GM18870 (cell line): ENCODE measurements around the gene GUCD1.
"Not testable (repeated sequence)": the region's sequence is repeated elsewhere in the genome, so short reads cannot be mapped to it uniquely, and the experiment has no call there.

Source experiments
- ATAC-seq: cut with Tn5 transposase; IDR thresholded peaks from one replicate; pipeline ENCODE4 v1.9.1; 2021; ENCODE audit warnings: moderate library complexity; ENCODE audit not compliant: unreplicated experiment

GUCD1 gene

DNA sequence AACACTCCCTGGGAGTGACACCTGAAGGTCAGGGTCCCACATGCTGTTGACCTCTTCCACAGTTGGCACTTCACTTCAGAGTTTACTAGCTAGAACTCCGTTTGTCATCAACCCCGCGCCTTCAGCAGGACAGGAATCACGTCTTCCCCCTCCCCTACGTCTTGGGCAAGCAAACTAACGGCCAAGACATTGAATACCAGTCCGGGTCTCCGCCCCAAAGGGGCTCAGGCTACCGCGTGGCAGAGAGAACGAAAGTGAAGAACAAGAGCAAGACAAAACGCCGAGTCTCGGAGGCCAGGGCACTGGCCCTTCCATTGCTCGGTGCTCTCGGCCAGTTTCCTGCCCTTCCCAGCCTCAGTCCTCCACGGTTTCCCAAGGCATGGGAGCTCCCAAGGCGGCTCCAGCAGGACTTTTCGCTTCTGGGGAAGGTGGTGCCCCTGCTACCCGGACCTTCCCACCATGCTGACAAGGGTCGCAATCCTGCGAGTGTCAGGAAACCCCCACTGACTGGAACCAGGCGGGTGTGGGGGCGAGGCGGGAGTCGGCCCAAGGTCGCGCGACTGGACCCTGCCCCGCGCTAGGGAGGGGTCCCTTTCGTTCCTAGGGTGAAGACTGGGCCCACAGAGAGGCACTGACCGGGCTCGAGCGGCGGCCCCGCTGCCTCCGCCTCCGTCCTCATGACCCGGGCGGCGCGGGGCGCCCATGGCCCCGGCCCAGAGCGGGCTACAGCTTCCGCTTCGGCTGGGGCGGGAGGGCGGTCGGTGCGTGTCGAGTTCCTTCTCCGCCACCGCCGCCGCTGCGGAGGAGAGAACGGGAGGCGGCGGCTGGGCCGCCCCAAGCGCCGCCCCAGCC, at the start of gene GUCD1:
GUCD1 (minus strand) TSS at position 826 of the 852 bp plus-strand sequence; CDS start at position 679, 147 bp downstream.
- ATAC-seq, result no peak

GRCh38 chr22:24603770-24604629, 49.1 kb upstream of the GUCD1 start:
- ATAC-seq, result not testable (repeated sequence)

GRCh38 chr22:24602847-24603769, 48.2 kb upstream of the GUCD1 start, which contains the start of gene GGT1:
TSS of gene GGT1 (plus strand) at chr22:24603193. CDS start at chr22:24611082, 7,889 bp downstream.
- not testable (repeated sequence) for ATAC-seq

DNA sequence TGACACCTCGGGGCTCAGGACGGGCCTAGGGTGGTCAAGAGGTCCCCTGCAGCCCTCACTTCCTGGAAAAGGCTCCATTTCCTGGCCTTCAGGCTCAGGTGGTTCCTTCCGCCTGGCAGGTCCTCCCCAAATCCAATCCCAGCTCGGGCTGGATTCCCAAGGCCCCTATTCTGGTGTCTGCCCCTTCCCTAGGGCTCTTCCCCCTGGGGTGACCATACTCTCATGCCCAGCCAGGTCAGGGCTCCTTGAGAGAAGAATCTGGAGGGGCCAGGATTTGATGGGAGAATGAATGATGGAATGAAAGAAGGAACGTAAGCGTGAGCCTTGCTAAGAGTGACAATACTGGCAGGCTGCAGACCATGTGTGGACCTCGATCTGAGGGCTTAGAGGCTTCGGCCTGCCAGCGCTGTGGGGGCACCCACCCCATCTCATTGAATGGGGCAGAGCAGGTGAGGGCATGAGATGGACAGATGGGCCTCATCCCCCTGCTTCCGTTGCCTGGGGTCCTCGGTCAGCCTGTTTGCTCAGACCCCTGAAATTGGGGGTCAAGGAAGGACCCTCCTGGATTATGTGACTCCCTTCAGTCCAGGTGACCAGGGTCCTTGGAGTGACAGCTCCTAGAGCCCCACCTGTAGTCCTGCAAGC, 47.3 kb upstream of the GUCD1 start:
- ATAC-seq, result not testable (repeated sequence)

DNA sequence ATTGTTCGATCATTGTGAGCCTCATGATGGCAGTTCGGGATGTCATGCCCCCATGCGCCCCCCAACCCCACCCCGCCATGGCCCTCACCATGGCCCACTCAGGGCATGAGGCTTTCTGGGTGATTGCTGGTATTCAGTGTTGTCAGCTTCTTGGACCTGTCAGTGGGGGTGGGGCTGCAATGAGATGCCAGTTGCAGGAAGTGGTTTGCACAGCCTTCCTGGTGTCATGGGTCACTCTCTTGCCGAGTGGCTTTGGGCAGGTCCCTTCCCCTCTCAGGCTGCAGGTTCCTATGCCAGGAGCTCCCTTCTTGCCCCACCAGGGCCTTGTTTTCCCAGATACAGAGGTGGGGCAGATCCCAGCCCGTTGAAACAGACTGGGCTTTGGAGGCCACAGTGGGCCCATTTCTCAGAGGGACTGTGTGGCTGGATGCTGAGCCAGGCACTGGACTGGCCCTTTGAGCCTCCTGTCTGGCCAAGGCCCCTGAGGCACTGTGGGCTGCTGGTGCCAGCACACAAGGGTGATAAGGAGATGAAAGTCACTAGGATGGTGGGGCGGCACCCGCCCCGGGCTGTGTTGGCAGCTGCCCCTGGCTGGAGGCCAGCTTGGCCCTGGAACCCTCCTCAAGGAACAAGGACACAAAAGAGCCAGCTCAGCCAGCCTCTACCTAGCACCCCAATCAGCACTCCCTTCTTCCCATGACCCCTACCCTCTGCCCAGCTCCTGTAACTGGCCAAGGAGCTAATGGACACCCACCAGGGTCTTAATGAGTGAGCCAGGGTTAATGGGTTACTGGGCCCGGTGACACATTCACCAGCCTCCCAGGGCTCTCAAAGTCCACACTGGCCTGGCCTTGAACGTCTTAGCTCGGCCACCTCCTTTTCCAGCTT, 46.5 kb upstream of the GUCD1 start:
- ATAC-seq, result no peak

GRCh38 chr22:24599958-24600715, 45.2 kb upstream of the GUCD1 start:
- ATAC-seq, result not testable (repeated sequence)

- ATAC-seq, result no peak
These were observed 44.6 kb upstream of the GUCD1 start for GRCh38 chr22:24599514-24599913.

DNA sequence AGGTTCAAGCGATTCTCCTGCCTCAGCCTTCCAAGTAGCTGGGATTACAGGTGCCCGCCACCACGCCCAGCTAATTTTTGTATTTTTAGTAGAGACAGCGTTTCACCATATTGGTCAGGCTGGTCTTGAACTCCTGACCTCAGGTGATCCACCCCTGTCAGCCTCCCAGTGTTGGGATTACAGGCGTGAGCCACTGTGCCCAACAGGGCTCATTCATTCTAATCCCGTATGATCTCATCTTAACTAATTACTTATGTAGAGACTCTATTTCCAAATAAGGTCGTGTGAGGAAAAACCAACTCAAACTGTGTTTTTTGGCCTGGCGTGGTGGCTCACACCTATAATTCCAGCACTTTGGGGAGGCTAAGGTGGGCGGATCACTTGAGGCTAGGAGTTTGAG, 42.1 kb upstream of the GUCD1 start:
- ATAC-seq, result not testable (repeated sequence)

- ATAC-seq, result no peak
These were observed 40.9 kb upstream of the GUCD1 start for GRCh38 chr22:24595863-24596262.

GRCh38 chr22:24595228-24595627, 40.3 kb upstream of the GUCD1 start:
- no peak for ATAC-seq

GRCh38 chr22:24594569-24595120, 39.7 kb upstream of the GUCD1 start:
- no peak for ATAC-seq

DNA sequence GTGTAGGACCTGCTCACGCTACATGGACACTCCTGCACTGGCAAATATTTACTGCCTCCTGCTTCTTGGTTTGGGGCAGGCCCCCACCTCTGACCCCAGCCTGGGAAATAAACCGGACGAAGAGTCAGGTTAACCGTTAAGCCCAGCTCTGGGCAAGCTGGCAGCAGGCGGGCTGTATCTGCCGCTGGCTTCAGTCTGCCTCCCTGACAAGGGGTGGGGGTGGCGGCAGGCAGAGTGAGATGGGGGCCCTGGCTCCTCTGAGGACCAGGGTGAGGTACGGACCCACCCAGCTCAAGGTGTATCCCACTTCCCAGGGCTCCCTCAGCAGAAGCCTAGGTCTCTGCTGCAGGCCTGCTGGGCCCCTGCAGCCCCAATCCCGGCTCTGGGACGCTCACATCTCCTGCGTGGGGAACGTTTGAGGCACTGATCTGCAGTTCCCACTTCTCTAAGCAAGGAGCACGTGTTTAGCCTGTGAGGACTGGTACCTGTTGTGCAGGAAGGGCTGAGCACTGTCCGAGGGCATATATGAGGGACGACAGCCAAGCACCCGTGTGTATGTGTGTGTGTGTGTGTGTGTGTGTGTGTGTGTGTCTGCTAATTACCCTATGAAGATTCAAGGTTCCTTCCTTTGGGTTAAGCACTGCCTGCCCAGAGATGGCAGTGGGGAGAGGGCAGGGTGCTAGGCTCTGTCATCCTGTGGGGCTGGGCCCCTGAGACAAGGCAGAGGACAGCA, 39.1 kb upstream of the GUCD1 start:
- ATAC-seq, result no peak

GRCh38 chr22:24593559-24593835, 38.6 kb upstream of the GUCD1 start:
- ATAC-seq, result not testable (repeated sequence)

DNA sequence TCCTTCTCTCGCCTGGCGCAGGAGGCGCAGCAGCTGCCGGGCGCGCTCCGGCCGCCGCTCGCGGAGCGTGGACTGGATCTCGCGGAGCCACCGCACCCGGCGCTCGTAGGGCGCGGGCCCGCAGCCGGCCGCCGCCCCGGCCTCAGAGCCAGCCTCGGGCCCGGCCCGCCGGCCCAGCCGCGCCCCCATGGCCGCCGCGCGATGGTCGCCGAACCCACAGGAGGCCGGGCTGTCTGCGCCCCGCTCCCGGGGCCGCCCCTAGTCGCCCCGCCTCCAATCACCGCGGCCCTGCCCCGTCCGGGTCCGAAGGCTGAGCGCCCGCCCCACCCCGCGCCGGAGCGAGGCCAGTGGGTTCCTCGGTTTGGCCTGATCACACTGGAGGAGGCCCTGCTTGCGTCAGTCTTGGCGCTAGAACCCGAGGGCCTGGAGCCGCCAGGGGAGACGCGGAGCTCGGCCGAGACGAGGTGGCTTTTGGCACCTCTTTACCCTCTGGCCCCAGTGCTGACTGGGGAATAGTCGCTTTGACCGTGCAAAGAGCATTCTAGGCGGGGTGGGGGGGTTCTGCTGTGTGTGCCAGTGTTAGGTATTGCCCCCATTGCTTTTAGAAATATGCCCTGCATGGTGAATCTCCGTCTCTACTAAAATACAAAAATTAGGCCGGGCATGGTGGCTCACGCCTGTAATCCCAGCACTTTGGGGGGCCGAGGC, 38.1 kb upstream of the GUCD1 start, which contains the start of gene LRRC75B:
LRRC75B (minus strand) TSS at position 223 of the 708 bp plus-strand sequence; CDS start at position 189, 34 bp downstream.
- no peak for ATAC-seq

DNA sequence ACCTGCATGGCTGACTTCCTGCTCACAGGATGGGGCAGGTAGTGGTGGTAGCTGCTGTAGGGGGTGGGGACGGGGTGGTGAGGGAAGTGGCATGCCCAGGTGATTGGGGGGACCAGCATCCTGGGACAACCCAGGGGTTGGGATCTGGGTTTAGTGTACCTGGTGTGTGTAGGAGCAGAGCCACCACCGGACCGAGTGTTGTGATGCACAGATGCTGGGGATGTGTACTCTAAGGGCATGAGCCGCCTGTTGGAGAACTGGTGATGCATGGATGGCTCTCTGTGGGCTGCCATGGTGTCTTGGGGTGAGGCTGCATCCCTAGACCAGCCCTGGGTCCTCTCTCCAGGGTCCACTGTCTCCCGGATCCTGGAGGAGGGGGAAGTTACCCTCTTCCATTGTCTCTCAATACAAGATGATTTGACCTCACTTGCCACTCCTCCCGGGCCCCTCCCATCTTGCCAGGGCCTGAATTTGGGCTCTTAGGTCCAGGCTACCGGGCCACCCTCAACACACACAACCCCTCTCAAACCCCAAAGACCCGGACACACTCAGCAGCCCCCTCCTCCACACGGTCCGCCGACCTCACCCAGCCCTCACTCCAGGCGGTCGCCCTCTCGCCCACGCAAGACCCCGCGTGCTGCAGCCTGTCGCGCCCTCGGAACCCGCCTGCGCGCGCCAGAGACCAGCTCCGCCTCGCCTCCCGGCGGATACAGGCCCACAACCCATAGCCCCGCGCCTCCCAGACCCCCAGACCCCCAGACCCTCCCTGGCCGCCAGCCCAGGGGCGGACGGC, 37.3 kb upstream of the GUCD1 start:
- ATAC-seq, result no peak

DNA sequence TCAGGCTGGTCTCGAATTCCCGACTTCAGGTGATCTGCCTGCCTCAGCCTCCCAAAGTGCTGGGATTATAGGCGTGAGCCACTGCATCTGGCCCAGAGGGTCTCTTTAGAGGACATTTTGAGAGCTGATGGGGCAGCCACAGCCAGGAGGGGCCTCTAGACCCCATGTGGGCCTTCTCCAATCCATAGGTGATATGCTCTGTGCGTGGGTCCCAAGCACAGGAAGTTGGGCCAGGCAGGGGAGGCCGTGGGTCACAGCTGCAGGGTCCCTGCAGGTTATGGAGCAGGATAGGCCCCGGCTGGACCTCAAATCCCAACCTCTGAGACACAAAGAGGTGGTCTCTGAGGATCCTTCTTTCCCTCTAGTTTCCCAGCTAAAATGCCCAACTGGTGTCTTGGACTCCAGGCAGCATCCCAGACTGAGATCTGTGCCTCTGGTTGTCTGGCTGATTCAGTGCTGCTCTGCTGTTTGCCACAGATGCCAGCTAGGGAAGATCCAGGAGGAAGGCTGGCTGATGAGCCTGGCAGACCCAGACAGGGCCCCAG, 36.4 kb upstream of the GUCD1 start:
- ATAC-seq, result no peak
